ENCODE data around the gene SAFB2. TPM values are rescaled to one million over a fixed set of nuclear protein-coding genes. Genes with fewer than 3 reads are reported as not detected.
"Not testable (repeated sequence)": the region's sequence is repeated elsewhere in the genome, so short reads cannot be mapped to it uniquely, and the experiment has no call there.

Gene SAFB2
- total RNA-seq, 2 experiments from 2014 or later: 65.0 to 78.6 TPM

GRCh38 chr19:5621945-5622464 is 571 bp downstream of the SAFB2 start:
- intact Hi-C loops (cut with DNase I, micrococcal nuclease): loop anchor here in 1 of 2 experiments (1.0 to 10.0 kb wide), 10 partner anchors 58 to 1555 kb away; partner anchors contain the start of genes ALKBH7, DPP9, MICOS13 and PSPN
- POLR2A ChIA-PET: interaction anchor here (0.6 to 2.8 kb wide), 11 partner anchors 34 to 921 kb away, joined by 3 to 11 read pairs (median 3); partner anchors contain the start of genes CATSPERD and LONP1
- peak; percentile 50 for DNase-seq
- H3K36me3 Mint-ChIP-seq (ENCODE audit: low read depth): peaks cover 81% of the 10 kb centered on the region
- H3K9me3 Mint-ChIP-seq (ENCODE audit: low read depth): no peaks in the 10 kb centered on the region
- peaks cover 65% of the 10 kb centered on the region for H3K4me1 Mint-ChIP-seq
- no peak for ATAC-seq
- peak overlapping the region; percentile 100 for H3K4me3 Mint-ChIP-seq
- peak overlapping the region; percentile 100 for H3K27ac Mint-ChIP-seq
- H3K27me3 Mint-ChIP-seq: no peaks in the 10 kb centered on the region
- CTCF ChIA-PET: interaction anchor here (0.5 to 2.1 kb wide), 7 partner anchors 12 to 1223 kb away, joined by 3 to 7 read pairs (median 4); partner anchors contain the start of gene RPL36

GRCh38 chr19:5621311-5621944 is 1.1 kb downstream of the SAFB2 start:
- POLR2A ChIA-PET: interaction anchor here (0.6 to 2.8 kb wide), 5 partner anchors 35 to 363 kb away, joined by 3 to 11 read pairs (median 4); no protein-coding TSS in a partner anchor
- no peaks in the 10 kb centered on the region for H3K27me3 Mint-ChIP-seq
- intact Hi-C loops (cut with DNase I, micrococcal nuclease): loop anchor here in 1 of 2 experiments (5.0 to 10.0 kb wide), 2 partner anchors 753 to 1554 kb away; partner anchors contain the start of genes ALKBH7, PSPN and ZBTB7A

DNA sequence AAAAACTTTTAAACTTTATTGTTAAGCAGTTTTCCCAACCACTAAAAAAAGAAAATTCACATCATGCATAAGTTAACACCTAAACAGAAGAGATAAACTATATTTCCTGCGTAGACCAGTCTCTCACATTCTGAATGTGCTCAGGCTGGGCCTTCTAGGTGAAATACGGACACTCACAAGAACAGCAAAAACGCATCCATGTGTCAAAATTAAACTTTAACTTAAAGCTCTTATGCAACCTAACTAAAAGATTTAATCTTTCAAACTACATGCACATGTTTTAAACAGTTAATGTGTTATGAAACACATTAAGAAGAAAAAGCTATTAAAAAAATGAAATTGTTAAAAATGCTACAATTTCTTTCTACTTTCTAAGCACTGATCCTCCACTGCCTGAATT is 2.6 kb downstream of the SAFB2 start:
- no peaks in the 10 kb centered on the region for H3K9me3 Mint-ChIP-seq (ENCODE audit: low read depth)

More at GRCh38 chr19:5621311-5621944, 1.1 kb downstream of the SAFB2 start:
- H3K4me3 Mint-ChIP-seq: peak overlapping the region; percentile 100
- CTCF ChIA-PET: interaction anchor here (0.5 to 2.1 kb wide), 4 partner anchors 11 to 1222 kb away, joined by 3 to 7 read pairs (median 4); partner anchors contain the start of gene RPL36
- peak overlapping the region; percentile 100 for H3K27ac Mint-ChIP-seq
- H3K9me3 Mint-ChIP-seq (ENCODE audit: low read depth): no peaks in the 10 kb centered on the region
- peaks cover 59% of the 10 kb centered on the region for H3K4me1 Mint-ChIP-seq
- H3K36me3 Mint-ChIP-seq (ENCODE audit: low read depth): peaks cover 80% of the 10 kb centered on the region
- DNase-seq (no peak), ATAC-seq (no peak)

DNA sequence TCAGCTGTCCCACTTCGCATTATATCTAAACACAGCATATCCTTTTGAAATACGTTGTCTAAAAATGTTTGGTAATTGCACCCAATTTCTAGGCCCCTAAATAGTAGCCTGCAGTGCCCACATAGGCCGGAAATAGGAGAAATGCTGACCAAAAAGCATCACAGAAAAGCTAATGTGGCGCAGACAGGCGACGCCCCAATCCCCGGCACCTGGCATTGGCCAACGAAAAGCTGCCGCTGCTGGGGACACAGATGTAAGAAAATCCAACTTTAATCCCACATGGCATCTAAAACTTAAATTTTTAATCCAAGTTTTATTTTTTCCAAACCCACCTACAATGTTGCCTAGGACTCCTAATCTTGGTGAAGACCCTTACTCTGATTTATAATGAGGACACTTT is 4.0 kb downstream of the SAFB2 start:
- Mint-ChIP-seq H3K27ac (peak overlapping the region; percentile 51), H3K36me3 (ENCODE audit: low read depth) (peaks cover 75% of the 10 kb centered on the region), H3K27me3 (no peaks in the 10 kb centered on the region), H3K9me3 (ENCODE audit: low read depth) (no peaks in the 10 kb centered on the region), H3K4me1 (peaks cover 41% of the 10 kb centered on the region), H3K4me3 (no peak overlapping the region)
- ATAC-seq (no peak), DNase-seq (no peak)
- CTCF ChIA-PET: interaction anchor here (0.6 to 1.9 kb wide), 5 partner anchors 9 to 1692 kb away, joined by 3 to 6 read pairs (median 3); no protein-coding TSS in a partner anchor
- POLR2A ChIA-PET: interaction anchor here (0.6 kb wide), 2 partner anchors 8 to 12 kb away, joined by 3 to 4 read pairs; no protein-coding TSS in a partner anchor
- intact Hi-C loops (cut with DNase I, micrococcal nuclease): no loop called here

More for the DNA sequence above, 2.6 kb downstream of the SAFB2 start:
- H3K4me1 Mint-ChIP-seq: peaks cover 47% of the 10 kb centered on the region
- intact Hi-C loops (cut with DNase I, micrococcal nuclease): loop anchor here in 1 of 2 experiments (5.0 to 10.0 kb wide), 2 partner anchors 755 to 1553 kb away; partner anchors contain the start of genes ALKBH7, PSPN and ZBTB7A
- CTCF ChIA-PET: interaction anchor here (1.0 to 2.1 kb wide), 4 partner anchors 11 to 70 kb away, joined by 3 to 7 read pairs (median 5); partner anchors contain the start of gene RPL36
- peaks cover 75% of the 10 kb centered on the region for H3K36me3 Mint-ChIP-seq (ENCODE audit: low read depth)
- POLR2A ChIA-PET: no interaction called here
- ATAC-seq (no peak), DNase-seq (no peak)
- H3K27ac Mint-ChIP-seq: peak overlapping the region; percentile 40
- peak overlapping the region; percentile 100 for H3K4me3 Mint-ChIP-seq
- no peaks in the 10 kb centered on the region for H3K27me3 Mint-ChIP-seq

GRCh38 chr19:5617080-5617479 is 5.5 kb downstream of the SAFB2 start:
- H3K9me3 Mint-ChIP-seq (ENCODE audit: low read depth): no peaks in the 10 kb centered on the region
- H3K27ac Mint-ChIP-seq: no peak overlapping the region
- ChIA-PET CTCF (interaction anchor here (0.7 kb wide), 1 partner anchor 77 kb away, joined by 3 read pairs; no protein-coding TSS in a partner anchor), POLR2A (no interaction called here)
- intact Hi-C loops (cut with DNase I, micrococcal nuclease): no loop called here
- peaks cover 86% of the 10 kb centered on the region for H3K36me3 Mint-ChIP-seq (ENCODE audit: low read depth)
- no peak for DNase-seq
- no peak for ATAC-seq
- H3K4me3 Mint-ChIP-seq: no peak overlapping the region
- H3K27me3 Mint-ChIP-seq: no peaks in the 10 kb centered on the region
- H3K4me1 Mint-ChIP-seq: peaks cover 41% of the 10 kb centered on the region

- Mint-ChIP-seq H3K4me3 (no peak overlapping the region), H3K27me3 (no peaks in the 10 kb centered on the region), H3K9me3 (ENCODE audit: low read depth) (no peaks in the 10 kb centered on the region), H3K27ac (peak overlapping the region; percentile 63), H3K4me1 (peaks cover 33% of the 10 kb centered on the region), H3K36me3 (ENCODE audit: low read depth) (peaks cover 81% of the 10 kb centered on the region)
- DNase-seq (no peak), ATAC-seq (no peak)
- intact Hi-C loops (cut with DNase I, micrococcal nuclease): no loop called here
- ChIA-PET CTCF (interaction anchor here (0.5 to 0.9 kb wide), 2 partner anchors 27 to 105 kb away, joined by 3 read pairs; no protein-coding TSS in a partner anchor), POLR2A (interaction anchor here (0.6 to 1.1 kb wide), 2 partner anchors 11 to 885 kb away, joined by 3 read pairs; no protein-coding TSS in a partner anchor)
These were observed 6.7 kb downstream of the SAFB2 start for GRCh38 chr19:5615756-5616327.

GRCh38 chr19:5612891-5613865 is 9.4 kb downstream of the SAFB2 start:
- peak overlapping the region; percentile 16 for H3K27ac Mint-ChIP-seq
- H3K4me3 Mint-ChIP-seq: no peak overlapping the region
- CTCF ChIA-PET: no interaction called here
- ATAC-seq: no peak
- H3K9me3 Mint-ChIP-seq (ENCODE audit: low read depth): no peaks in the 10 kb centered on the region
- peaks cover 9% of the 10 kb centered on the region for H3K4me1 Mint-ChIP-seq
- intact Hi-C loops (cut with DNase I, micrococcal nuclease): no loop called here
- peaks cover 83% of the 10 kb centered on the region for H3K36me3 Mint-ChIP-seq (ENCODE audit: low read depth)
- no peak for DNase-seq
- H3K27me3 Mint-ChIP-seq: no peaks in the 10 kb centered on the region
- POLR2A ChIA-PET: interaction anchor here (0.6 kb wide), 1 partner anchor 8 kb away, joined by 3 read pairs; no protein-coding TSS in a partner anchor

DNA sequence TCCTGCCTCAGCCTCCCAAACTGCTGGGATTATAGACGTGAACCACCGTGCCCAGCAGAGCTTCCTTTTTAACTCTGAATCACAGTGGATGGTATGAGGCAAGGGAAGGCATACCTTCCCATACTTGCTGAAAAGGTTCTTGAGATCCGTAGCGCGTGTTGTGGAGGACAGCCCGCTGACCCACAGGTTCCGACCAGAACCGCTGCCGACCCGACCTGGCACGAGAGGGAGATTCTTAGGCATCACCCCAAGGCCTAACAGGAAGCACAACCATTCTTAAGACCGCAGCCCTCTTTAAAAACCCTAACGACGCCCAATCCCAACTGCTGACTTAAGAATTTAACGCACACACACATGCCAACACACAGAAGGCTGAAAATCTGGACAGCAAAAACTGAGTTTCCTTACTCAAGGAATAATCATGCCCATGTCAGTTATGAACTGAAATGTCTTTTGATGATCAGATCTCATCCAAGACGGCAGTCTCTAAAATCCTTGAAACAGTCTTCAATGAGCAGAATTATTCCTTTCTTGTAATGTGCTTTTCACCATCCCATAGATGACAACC is 12.6 kb downstream of the SAFB2 start:
- ATAC-seq: no peak
- Mint-ChIP-seq H3K9me3 (ENCODE audit: low read depth) (no peaks in the 10 kb centered on the region), H3K27me3 (no peaks in the 10 kb centered on the region), H3K27ac (no peak overlapping the region), H3K4me3 (no peak overlapping the region), H3K36me3 (ENCODE audit: low read depth) (peaks cover 82% of the 10 kb centered on the region), H3K4me1 (peaks cover 9% of the 10 kb centered on the region)
- ChIA-PET CTCF (interaction anchor here (0.6 to 1.2 kb wide), 4 partner anchors 9 to 1736 kb away, joined by 3 to 4 read pairs (median 4); no protein-coding TSS in a partner anchor), POLR2A (interaction anchor here (1.0 kb wide), 1 partner anchor 9 kb away, joined by 3 read pairs; no protein-coding TSS in a partner anchor)
- intact Hi-C loops (cut with DNase I, micrococcal nuclease): no loop called here
- no peak for DNase-seq

DNA sequence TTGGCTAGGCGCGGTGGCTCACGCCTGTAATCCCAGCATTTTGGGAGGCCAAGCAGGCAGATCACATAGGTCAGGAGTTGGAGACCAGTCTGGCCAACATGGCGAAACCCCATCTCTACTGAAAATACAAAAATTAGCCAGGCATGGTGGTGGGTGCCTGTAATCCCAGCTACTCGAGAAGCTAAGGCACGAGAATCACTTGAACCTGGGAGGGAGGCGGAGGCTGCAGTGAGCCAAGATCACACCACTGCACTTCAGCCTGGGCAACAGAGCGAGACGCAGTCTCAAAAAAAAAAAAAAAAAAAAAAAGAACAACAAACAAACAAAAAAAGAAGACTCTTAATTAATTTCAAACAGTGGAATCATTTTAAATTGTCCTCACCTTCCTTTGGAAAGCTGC is 13.8 kb downstream of the SAFB2 start:
- CTCF ChIA-PET: interaction anchor here (1.2 kb wide), 2 partner anchors 10 to 12 kb away, joined by 3 to 4 read pairs; no protein-coding TSS in a partner anchor
- peaks cover 81% of the 10 kb centered on the region for H3K36me3 Mint-ChIP-seq (ENCODE audit: low read depth)
- intact Hi-C loops (cut with DNase I, micrococcal nuclease); DNase-seq; POLR2A ChIA-PET; ATAC-seq; H3K27me3 Mint-ChIP-seq; H3K4me1 Mint-ChIP-seq; H3K4me3 Mint-ChIP-seq; H3K27ac Mint-ChIP-seq; H3K9me3 Mint-ChIP-seq (ENCODE audit: low read depth): not testable (repeated sequence)

GRCh38 chr19:5608291-5608690 is 14.3 kb downstream of the SAFB2 start:
- peaks cover 81% of the 10 kb centered on the region for H3K36me3 Mint-ChIP-seq (ENCODE audit: low read depth)
- H3K27me3 Mint-ChIP-seq: no peaks in the 10 kb centered on the region
- ATAC-seq (no peak), DNase-seq (no peak)
- no peak overlapping the region for H3K27ac Mint-ChIP-seq
- CTCF ChIA-PET: interaction anchor here (0.6 kb wide), 1 partner anchor 227 kb away, joined by 3 read pairs; no protein-coding TSS in a partner anchor
- peaks cover 9% of the 10 kb centered on the region for H3K4me1 Mint-ChIP-seq
- POLR2A ChIA-PET: no interaction called here
- no peaks in the 10 kb centered on the region for H3K9me3 Mint-ChIP-seq (ENCODE audit: low read depth)
- H3K4me3 Mint-ChIP-seq: no peak overlapping the region
- intact Hi-C loops (cut with DNase I, micrococcal nuclease): no loop called here
